Stimulated activated CD8-positive, alpha-beta memory T cell treated with anti-CD3 and anti-CD28 coated beads, Interleukin-4, amount 100 ng/mL, for 4 hours (primary cell): Measurements from ENCODE around the gene C22orf23.
"Not testable (repeated sequence)": the region's sequence is repeated elsewhere in the genome, so short reads cannot be mapped to it uniquely, and the experiment has no call there.

Experiments
- DNase-seq, 2 donors: peaks; one replicate each; pipeline ENCODE4 v3.0.0-alpha.2; 2020; ENCODE audit warnings: low read depth in 2 of 2, low spot score in 1 of 2

The C22orf23 gene

DNA sequence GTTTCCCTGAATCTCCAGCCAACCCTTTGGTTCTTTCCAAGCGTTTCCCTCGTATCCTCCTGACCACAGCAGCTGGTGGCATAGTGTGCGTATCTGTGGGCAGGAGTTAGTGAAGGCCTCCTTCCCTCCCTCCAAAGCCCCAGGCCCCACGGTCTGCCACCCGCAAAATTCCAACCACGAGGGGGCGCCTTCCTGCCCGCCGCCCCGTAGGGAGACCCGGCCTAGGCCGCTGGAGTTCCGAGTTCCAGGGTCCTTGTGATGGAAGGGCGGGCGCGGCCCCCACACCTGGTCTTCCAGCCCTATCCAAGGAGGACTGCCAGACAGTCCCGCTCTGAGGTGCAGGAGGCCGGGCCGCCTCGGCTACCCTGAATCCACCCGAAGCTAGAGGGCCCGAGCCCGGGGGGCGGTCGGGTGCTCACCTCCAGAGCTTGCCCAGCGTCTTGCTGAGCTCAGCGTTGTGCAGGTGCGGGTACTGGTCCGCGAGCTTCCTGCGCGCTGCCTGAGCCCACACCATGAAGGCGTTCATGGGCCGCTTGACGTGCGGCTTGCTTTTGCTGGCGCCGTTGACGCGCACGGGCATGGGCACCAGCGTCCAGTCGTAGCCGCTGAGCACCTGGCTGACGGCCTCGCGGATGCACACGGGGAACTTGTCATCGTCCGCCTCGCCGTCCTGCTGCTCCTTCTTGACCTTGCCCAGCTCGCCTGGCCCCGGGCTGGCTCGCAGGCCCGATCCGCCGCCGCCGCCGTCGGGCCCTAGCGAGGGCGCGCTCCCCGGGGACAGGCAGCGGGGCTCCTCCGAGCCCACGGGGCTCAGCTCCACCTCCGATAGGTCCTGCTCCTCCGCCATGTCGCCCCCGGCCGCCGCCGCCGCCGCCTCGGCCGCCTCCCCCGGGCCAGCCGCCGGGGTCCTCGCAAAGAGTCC, 29.8 kb upstream of the C22orf23 start:
- no peak for DNase-seq

DNA sequence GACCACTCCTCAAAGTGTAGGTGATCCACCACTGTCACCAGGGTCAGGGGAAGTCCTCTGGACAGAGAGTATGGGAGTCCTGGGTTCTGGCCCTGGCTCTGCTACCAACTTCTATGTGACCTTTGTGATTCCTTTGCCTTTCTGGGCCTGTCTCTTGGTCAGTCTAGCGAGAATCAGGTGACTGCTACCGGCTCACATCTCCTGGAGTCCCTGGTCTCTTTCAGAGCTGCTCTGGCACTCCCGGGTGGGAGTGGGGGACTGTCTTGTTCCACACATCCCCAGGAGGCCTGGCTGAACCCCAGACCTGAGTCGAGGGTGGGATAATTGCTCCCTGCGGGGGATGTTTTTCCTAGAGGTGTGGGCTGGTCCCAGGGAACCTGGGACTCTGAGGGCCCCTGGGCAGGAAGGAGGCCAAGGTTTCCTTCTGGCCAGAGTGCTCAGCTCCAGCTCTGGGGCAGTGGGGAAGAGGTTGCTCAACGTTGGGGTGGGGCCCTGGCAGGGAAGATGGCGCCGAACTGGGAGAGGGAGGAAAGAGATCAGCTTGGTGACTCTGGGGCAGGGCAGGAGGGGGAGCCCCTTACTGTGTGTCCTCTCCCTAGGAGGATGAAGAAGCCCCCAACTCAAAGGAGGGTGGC, 28.9 kb upstream of the C22orf23 start:
- DNase-seq = no peak

DNA sequence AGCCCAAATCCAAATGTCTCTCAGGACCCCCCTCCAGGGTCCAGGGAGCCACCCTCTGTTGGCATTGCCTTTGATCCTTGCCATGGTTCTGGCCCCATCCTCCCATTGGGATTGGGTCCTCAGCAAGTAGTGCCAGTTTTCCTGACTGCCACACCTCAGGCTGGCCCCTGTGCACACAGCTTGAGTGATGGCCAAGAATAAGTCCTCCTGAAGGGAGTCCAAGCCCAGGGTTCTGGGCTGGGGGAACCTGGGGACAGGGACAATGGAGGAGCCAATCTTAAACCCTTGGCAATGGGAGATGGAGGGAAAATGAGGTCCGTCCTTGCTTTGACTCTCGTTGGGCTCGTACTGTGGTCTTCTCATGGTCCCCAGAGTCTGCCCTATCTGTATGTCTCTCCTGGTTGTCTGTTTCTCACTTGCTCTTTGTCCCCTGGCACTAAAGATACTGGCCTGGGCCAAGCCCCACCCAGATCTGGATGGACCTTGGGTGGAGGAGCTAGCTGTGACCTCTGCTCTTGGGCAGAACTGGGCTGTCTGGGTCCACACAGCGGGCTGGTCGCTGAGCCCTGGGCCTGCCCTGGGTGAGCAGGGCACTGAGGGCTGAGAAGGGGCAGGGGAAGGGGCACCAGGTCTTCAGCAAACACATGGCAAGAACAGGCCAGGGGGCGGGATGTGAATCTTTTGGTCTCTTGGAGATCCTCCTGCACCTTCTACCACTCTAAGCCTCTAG, 28.0 kb upstream of the C22orf23 start:
- DNase-seq = no peak

DNA sequence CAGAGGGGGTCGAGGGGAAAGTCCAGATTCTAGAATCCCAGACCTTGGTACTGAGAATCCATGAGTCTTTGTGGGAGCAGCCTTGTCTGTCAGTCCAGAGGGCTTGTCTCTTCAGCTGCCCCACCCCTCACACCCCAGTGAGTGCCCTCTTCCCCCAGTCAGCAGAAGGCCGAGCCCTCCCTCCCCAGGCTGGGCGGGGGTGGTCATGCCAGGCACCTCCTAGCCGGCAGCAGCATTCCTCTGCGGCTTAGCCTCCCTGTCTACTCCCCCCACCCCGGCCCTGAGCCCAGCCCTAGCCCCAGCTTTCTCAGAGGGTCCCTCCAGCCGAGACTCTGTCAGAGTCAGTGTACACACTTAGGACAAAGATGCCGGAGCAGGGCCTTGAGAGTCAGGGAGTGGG, 26.4 kb upstream of the C22orf23 start:
- no peak for DNase-seq

DNA sequence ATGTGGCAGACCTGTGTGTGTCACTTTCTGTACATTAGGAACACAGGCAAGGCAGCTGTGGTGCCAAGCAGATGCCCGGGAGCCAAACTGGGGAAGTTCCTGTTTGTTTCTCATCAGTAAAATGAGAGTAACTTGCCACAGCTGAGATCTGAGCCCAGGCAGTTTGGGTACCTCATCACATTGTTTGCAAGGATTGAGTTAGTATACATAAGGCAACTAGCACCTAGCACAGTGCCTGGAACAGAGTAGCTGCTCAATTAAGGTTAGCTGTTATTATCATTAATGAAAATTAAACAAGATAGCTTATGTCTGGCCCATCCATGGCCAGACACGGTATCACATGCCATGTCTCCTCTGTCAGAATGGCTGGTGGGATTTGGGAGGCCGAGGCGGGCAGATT, 23.1 kb upstream of the C22orf23 start:
- no peak for DNase-seq

DNA sequence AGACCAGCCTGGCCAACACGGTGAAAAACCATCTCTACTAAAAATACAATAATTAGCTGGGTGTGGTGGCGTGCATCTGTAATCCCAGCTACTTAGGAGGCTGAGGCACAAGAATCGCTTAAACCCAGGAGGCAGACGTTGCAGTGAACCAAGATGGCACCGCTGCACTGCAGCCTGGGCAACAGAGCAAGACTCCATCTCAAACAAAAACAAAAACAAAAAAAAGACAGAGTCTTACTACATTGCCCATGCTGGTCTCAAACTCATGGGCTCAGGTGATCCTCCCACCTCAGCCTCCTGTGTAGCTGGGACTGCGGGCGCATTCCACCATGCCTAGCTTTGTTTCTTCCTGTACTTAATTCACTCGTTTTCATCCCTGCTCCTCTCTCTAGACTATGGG, 22.6 kb upstream of the C22orf23 start:
- DNase-seq = not testable (repeated sequence)

DNA sequence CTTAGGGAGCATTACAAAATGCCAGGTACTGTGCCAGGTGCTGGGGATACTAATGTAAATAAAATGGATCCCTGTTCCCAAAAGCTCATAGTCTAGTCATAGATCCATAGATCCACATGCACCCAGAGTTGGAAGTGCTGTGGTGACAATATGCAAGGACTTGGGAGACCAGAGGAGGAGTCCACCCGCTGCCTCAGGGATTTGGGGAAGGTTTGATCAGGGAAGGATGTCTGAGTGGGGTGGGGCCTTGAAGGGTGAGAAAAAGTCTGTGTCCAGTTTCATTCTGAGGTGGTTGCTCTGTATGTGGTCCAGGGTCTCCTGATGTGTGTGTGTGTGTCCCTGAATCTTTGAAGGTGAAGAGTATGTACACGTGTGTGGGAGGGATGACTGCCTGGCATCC, 21.8 kb upstream of the C22orf23 start:
- DNase-seq = no peak

DNA sequence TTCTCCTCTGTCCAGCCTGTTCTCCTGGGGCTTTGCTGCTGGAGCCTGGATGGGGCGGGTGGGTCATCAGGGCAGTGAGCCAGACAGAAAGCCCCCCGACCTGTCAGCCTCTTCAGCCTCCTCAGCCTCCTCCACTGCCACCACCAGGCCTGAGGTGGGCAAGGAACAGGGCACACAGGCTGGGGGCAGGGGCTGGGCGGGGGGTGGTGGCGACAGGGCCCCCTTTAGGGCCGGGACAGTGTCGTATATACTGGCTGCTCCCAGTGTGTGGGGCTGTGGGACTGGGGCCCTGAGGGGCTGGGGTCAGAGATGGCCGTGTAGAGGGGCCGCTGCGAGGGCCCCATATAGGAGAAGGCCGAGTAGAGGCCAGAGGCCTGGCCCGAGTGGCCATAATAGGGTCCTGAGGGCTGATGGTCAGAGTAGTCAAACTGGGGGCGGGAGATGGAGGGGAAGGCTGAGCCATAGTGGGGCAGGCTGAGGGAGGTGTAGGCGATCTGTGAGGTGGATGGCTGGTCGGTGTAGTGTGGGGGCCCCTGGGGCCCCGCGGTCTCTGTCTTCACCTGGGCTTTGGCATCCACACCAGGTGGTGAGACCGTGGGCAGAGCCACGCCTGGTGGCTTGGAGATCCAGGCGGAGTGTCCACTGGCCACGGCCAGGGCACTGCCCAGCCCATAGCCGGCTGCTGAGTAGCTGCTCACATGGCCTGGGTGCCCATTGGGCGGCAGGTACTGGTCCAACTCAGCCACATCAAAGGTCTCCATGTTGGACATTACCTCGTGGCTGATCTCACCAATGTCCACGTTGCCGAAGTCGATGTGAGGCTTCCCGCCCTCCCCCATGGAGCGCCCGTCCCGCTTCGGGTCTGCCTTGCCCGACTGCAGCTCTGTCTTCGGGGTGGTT, 20.1 kb upstream of the C22orf23 start:
- DNase-seq = no peak

DNA sequence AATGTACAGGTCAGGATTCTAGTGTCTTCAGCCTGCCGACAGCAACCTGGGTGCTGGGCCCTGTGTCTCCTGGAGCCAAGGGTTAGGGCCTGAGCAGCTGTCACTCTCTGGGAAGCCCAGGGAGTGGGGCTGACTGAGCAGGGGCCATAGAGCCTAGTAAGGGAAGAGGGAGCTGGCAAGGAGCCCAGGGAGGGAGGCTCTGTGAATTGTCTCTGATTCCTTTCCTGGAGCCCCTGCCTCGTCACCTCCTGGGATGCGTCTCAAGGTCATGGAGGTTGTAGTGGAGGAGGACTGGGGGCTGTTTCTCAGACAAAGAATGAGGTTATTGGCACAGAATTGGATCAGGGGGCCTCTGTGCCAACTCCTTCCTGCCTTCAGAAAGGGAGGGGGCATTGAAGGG, 19.1 kb upstream of the C22orf23 start:
- no peak for DNase-seq

DNA sequence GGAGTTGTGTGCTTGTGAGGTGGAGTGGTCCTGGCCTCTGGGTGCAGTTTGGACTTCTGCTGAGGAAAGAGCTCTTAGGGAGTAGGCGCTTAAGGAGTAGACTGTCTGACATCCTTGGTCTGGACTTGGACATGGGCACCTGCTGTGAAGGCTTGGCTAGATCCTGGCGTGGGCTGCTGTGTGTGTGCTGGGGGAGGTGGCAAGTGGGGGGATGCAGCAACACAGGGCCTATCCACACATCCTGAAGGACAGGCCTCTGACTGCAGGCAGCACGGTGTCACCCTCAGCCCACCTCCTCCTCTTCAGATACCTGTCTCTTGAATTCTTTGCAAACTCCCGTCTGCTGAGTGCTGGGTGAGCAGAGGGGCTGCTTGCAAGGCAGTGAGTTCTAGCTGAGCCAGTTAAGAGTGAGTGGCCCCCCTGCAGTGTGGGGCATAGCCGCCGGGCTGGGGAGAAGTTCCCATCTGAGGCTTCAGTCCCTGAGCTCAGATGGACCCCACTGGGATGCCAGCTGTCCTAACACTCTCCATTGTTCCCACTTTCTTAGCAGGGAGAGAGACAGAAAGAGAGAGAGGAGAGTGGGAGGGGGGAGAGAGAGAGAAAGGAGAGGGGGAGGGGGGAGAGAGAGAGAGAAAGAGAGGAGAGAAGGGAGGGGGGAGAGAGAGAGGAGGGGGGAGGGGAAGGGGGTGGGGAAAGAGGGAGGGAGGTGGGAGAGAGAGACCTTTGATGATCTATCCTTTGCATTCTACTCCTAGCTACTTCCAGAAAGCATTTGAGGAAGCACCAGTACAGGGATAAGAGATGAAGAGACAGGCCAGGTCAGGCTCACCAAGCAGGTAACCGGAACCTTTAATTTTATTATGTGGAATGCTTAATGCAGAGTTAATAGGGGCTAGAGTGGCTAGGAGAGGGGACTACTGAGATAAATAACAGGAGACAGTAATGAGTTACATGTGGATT, 18.4 kb upstream of the C22orf23 start:
- no peak for DNase-seq

DNA sequence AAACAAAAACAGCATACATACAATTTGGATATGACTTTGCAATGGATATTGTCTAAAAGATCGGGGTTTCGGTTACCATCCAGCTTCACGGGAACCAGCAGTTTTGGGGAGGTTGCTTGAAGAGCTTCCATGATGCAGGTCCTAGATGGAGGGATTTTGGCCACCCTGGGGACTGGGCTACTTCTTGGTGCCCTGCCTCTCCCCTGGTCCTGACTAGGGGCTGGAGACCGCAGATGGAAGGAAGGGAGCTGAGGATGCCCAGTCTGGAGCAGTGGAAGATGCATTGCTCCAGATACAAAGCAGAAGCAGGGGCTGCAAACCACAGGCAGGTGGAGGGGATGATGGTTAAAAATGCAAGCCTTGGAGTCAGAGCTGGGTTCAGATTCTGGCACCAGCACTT, 17.5 kb upstream of the C22orf23 start:
- DNase-seq = no peak

DNA sequence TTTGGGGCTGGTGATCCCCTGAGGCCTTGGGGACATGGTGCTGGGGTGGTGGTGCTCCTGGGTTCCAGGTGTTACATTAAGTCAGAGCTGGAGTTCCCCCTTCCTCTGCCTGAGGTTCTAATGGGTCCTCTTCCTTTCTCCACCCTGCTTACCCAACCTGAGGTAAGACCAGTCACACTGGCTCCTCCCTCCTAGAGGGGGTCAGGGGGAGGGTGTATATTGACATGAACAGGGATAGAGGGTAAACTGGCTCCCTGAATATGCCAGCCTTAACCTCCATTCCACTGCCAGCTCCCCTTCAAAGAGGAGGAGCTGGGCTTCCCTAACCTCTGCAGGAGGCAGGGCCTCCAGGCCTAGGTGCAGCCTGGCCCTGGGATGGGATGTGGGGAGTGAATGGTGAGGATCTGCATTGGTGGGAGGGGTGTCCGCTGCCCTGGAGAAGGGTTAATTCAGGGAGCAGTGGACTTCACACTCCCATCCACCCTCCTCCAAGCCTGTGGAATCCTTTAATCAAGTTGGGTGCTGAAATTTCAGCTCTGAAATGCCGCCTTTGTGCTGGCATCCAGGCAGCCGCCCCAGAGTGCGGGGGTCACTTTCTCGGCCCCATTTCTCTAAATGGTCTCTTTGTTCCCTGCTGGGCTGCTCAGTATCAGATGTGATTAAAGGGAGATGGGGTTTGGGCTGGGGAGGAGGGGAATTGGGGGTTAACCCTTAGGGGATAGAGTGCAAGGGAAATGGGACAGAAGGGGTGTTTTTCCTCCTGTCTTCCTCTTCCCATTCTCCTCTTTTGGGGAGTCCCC, 15.3 kb upstream of the C22orf23 start:
- DNase-seq = no peak

DNA sequence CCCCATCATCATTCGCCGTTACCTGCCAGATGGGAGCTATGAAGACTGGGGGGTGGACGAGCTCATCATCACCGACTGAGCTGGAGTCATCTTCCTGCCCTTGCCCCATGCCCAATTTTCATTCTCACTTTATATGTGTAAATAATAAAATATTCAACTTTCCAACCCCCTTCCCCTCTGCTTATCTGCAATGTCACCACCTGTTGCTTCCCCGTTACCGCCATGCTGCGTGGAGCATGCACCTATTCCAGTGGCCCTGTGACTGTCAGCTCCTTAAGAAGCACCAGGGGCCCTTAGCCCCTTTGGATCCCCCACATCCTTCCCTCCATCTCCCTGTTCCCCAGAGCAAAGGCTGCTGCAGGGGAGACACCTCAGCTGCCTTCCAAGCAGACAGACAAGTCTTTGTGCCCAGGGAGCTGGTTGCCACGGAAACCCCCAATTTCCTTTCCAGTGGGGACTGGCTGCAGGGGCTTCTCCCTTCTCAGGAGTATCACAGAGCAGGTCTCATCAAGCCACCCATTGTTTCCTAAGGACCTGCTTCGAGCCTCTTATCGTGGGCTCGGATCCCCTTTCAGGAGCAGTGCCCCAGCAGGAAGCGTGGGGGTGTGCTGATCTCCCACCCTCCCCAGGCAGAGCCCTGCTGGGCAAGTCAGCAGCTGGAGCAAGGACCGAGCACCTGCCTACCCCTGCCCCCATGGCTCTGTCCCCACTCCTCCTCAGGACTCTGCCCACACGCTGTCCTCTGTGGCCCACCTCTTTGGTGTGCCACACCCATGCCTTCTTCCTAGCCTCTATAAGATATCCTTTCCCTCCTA, 14.4 kb upstream of the C22orf23 start:
- DNase-seq = no peak

DNA sequence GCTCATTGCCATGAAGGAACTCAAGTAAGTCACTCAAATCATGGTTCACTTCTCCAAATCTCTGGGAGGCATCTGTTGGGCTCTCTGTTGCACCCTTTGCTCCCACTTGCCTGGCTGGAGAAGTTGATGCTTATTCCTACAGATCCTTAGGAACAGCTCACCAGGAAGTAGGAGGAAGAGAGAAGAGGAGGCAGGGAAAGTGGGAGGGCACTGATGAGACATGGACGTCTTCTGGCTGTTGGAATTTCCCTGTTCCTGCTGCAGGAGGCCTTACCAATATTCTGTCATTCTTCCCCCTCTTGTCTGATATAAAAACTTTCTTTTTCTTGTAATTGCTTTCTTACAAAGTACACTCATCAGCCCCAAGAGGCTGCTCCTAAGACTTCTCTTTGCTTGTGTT, 13.7 kb upstream of the C22orf23 start:
- no peak for DNase-seq

DNA sequence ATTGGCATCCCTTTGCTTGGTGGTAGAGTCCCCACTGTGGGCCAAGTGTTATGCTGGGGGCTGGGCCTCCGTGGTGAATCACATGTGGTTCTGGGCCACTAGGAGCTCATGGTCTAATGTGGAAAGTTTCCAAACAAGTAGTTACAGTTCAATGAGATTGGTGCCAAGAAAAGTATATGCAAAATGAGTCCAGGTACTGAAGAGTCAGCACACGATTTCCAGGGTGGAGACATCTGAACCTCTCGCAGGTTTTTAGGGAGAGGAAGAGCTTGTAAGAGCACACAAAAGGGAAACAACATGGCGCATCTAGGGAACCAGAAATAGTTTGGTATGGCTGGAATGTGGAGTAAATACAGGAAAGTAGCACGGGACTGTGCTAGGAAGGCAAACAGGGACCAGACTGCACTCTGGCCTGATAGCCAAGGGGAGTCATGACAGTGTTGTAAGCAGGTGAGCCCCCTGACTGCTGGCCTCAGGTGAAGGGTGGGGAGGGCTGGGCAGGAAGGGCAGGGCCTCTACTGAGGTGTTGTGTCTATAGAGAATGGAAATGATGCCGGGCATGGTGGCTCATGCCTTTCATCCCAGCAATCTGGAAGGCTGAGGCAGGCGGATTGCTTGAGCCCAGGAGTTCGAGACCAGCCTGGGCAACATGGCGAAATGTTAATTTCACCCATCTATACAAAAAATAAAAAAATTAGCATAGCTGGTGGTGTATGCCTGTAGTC, 12.7 kb upstream of the C22orf23 start:
- DNase-seq = no peak

DNA sequence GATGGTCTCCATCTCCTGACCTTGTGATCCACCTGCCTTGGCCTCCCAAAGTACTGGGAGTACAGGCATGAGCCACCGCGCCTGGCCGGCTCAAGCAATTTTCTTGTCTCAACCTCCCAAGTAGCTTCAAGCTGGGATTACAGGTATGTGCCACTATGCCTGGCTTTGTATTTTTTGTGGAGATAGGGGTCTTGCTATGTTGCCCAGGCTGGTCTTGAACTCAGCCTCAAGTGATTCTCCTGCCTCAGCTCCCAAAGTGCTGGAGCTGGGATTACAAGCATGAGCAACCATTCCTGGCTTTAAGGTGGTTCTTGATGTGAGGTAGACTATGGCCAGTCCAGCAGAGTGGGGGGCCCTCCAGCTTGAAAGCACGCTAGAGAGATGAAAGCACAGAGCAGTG, 7.7 kb upstream of the C22orf23 start:
- no peak for DNase-seq

DNA sequence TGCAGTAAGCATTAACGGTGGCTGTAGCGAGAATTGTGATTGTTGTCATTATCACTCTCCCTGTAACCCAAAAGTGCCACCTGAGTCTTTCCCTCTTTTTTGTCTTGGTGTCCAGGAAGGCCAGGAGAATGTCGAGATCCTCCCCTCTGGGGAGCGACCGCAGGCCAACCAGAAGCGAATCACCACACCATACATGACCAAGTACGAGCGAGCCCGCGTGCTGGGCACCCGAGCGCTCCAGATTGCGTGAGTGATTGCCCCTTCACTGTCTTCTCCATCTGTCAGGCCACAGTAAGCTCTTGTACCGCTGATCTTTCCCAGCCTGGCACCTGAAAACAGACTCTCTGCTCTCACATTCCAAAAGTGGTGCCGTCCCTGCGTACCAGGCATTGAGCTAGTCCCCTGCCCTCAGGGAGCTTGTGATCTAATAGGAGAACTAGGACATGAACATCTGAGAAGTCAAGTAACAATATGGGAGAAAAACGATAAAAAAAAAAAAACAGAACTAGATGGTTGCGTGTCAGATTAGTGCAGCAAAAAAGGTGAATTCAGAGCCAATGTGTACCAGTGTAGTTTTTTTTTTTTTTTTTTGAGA, 5.9 kb upstream of the C22orf23 start:
- DNase-seq = no peak
